ENCODE data around the gene PDCD1.
A peak's percentile ranks its signal among the peaks of the same experiment; 100 is the strongest.
"Not testable (repeated sequence)": the region's sequence is repeated elsewhere in the genome, so short reads cannot be mapped to it uniquely, and the experiment has no call there.

Gene PDCD1

GRCh38 chr2:241858206-241859016 is at the start of gene PDCD1:
Gene PDCD1 (minus strand): TSS chr2:241858894. CDS start chr2:241858838, 56 bp downstream.
- H3K27ac Mint-ChIP-seq: peak within 1 kb of the TSS; percentile 94
- peak; percentile 47 for ATAC-seq (ENCODE audit: low read depth)
- peak within 1 kb of the TSS; percentile 88 for H3K4me3 Mint-ChIP-seq
- H3K36me3 Mint-ChIP-seq: no peaks in the 10 kb centered on the region
- peaks cover 12% of the 10 kb centered on the region for H3K27me3 Mint-ChIP-seq
- no peaks in the 10 kb centered on the region for H3K9me3 Mint-ChIP-seq
- H3K4me1 Mint-ChIP-seq: peaks cover 21% of the 10 kb centered on the region
- peak in 1 of 2 donors; percentile 35 for DNase-seq (ENCODE audit: low spot score in 2 of 2)

- not testable (repeated sequence) for H3K4me3 Mint-ChIP-seq; H3K4me1 Mint-ChIP-seq; ATAC-seq (ENCODE audit: low read depth); H3K27ac Mint-ChIP-seq; DNase-seq (ENCODE audit: low spot score in 2 of 2); H3K27me3 Mint-ChIP-seq; H3K9me3 Mint-ChIP-seq
- peaks cover 23% of the 10 kb centered on the region for H3K36me3 Mint-ChIP-seq
These were observed 49.1 kb upstream of the PDCD1 start for GRCh38 chr2:241907831-241908230.

GRCh38 chr2:241906826-241907570 is 48.3 kb upstream of the PDCD1 start:
- Mint-ChIP-seq H3K27me3 (no peaks in the 10 kb centered on the region), H3K27ac (no peak overlapping the region), H3K4me1 (peaks cover 5% of the 10 kb centered on the region), H3K4me3 (no peak overlapping the region), H3K9me3 (no peaks in the 10 kb centered on the region), H3K36me3 (peaks cover 22% of the 10 kb centered on the region)
- ATAC-seq (ENCODE audit: low read depth) (no peak), DNase-seq (ENCODE audit: low spot score in 2 of 2) (no peak)

GRCh38 chr2:241906378-241906770 is 47.7 kb upstream of the PDCD1 start:
- DNase-seq (ENCODE audit: low spot score in 2 of 2); ATAC-seq (ENCODE audit: low read depth); H3K4me1 Mint-ChIP-seq; H3K9me3 Mint-ChIP-seq; H3K27ac Mint-ChIP-seq; H3K4me3 Mint-ChIP-seq; H3K27me3 Mint-ChIP-seq: not testable (repeated sequence)
- H3K36me3 Mint-ChIP-seq: peaks cover 15% of the 10 kb centered on the region

GRCh38 chr2:241905716-241906377 is 47.2 kb upstream of the PDCD1 start:
- Mint-ChIP-seq H3K4me1 (peaks cover 3% of the 10 kb centered on the region), H3K27me3 (no peaks in the 10 kb centered on the region), H3K4me3 (no peak overlapping the region), H3K9me3 (no peaks in the 10 kb centered on the region), H3K36me3 (peaks cover 10% of the 10 kb centered on the region), H3K27ac (no peak overlapping the region)
- ATAC-seq (ENCODE audit: low read depth) (no peak), DNase-seq (ENCODE audit: low spot score in 2 of 2) (no peak)

- Mint-ChIP-seq H3K36me3 (peaks cover 7% of the 10 kb centered on the region), H3K27ac (no peak overlapping the region), H3K4me1 (peaks cover 3% of the 10 kb centered on the region), H3K4me3 (no peak overlapping the region), H3K9me3 (no peaks in the 10 kb centered on the region), H3K27me3 (no peaks in the 10 kb centered on the region)
- DNase-seq (ENCODE audit: low spot score in 2 of 2) (no peak), ATAC-seq (ENCODE audit: low read depth) (no peak)
These were observed 46.4 kb upstream of the PDCD1 start for GRCh38 chr2:241904791-241905710.

GRCh38 chr2:241904011-241904718 is 45.5 kb upstream of the PDCD1 start:
- peaks cover 3% of the 10 kb centered on the region for H3K4me1 Mint-ChIP-seq
- H3K27ac Mint-ChIP-seq: no peak overlapping the region

GRCh38 chr2:241903121-241904010 is 44.7 kb upstream of the PDCD1 start:
- Mint-ChIP-seq H3K27ac (no peak overlapping the region), H3K36me3 (peaks cover 11% of the 10 kb centered on the region), H3K4me1 (peaks cover 3% of the 10 kb centered on the region), H3K27me3 (no peaks in the 10 kb centered on the region), H3K4me3 (no peak overlapping the region), H3K9me3 (no peaks in the 10 kb centered on the region)
- ATAC-seq (ENCODE audit: low read depth): no peak
- no peak for DNase-seq (ENCODE audit: low spot score in 2 of 2)

More at GRCh38 chr2:241904011-241904718, 45.5 kb upstream of the PDCD1 start:
- no peak for DNase-seq (ENCODE audit: low spot score in 2 of 2)
- Mint-ChIP-seq H3K9me3 (no peaks in the 10 kb centered on the region), H3K4me3 (no peak overlapping the region), H3K27me3 (no peaks in the 10 kb centered on the region), H3K36me3 (peaks cover 9% of the 10 kb centered on the region)
- no peak for ATAC-seq (ENCODE audit: low read depth)

- Mint-ChIP-seq H3K9me3 (no peaks in the 10 kb centered on the region), H3K4me3 (no peak overlapping the region), H3K27me3 (no peaks in the 10 kb centered on the region), H3K36me3 (peaks cover 12% of the 10 kb centered on the region), H3K4me1 (peaks cover 3% of the 10 kb centered on the region), H3K27ac (no peak overlapping the region)
- ATAC-seq (ENCODE audit: low read depth): no peak
- no peak for DNase-seq (ENCODE audit: low spot score in 2 of 2)
These were observed 43.8 kb upstream of the PDCD1 start for GRCh38 chr2:241902357-241902991.

GRCh38 chr2:241901500-241902351 is 43.0 kb upstream of the PDCD1 start:
- Mint-ChIP-seq H3K9me3 (no peaks in the 10 kb centered on the region), H3K4me1 (no peaks in the 10 kb centered on the region), H3K27me3 (no peaks in the 10 kb centered on the region), H3K27ac (no peak overlapping the region), H3K4me3 (peak overlapping the region; percentile 35), H3K36me3 (peaks cover 9% of the 10 kb centered on the region)
- ATAC-seq (ENCODE audit: low read depth) (no peak), DNase-seq (ENCODE audit: low spot score in 2 of 2) (no peak)

GRCh38 chr2:241901018-241901380 is 42.3 kb upstream of the PDCD1 start:
- no peaks in the 10 kb centered on the region for H3K9me3 Mint-ChIP-seq
- H3K4me3 Mint-ChIP-seq: no peak overlapping the region
- DNase-seq (ENCODE audit: low spot score in 2 of 2) (no peak), ATAC-seq (ENCODE audit: low read depth) (no peak)
- peaks cover 2% of the 10 kb centered on the region for H3K4me1 Mint-ChIP-seq
- no peak overlapping the region for H3K27ac Mint-ChIP-seq
- peaks cover 8% of the 10 kb centered on the region for H3K36me3 Mint-ChIP-seq
- no peaks in the 10 kb centered on the region for H3K27me3 Mint-ChIP-seq

Measured in memory B cell (primary cell).